Endothelial cell of umbilical vein (primary cell): ENCODE results near the gene SPSB1. TPM values are rescaled to one million over a fixed set of nuclear protein-coding genes. Genes with fewer than 3 reads are reported as not detected.

Experiments
- BruUV-seq: library from RNA; stranded (reverse); fragments of 400-500 nt; replicated peaks from 2 replicates; lab custom pipeline; 2021; lab: Mats Ljungman, UMichigan
- CTCF ChIA-PET: fragments of 300-600, 350-600 bp; sonication (Branson Sonifier 250); formaldehyde crosslinking; loops from one replicate; lab custom pipeline; 2021; ENCODE audit warnings: antibody characterized with exemption, inconsistent platforms; lab: Charles Lee
- POLR2A ChIA-PET: fragments of 300-600, 350-600 bp; sonication (Branson Sonifier 250); formaldehyde crosslinking; loops from one replicate; lab custom pipeline; 2021; ENCODE audit warnings: antibody characterized with exemption, inconsistent platforms; lab: Charles Lee
- DNase-seq: peaks from one replicate; pipeline ENCODE4 v3.0.0-alpha.2; 2011; ENCODE audit warnings: low read depth, low spot score
- FAIRE-seq: peaks from 2 replicates; lab custom pipeline; 2011; peaks lifted over from hg19 to GRCh38; lab: Jason Lieb, UNC
- H2AFZ ChIP-seq: 2 replicates; pipeline ENCODE4 v1.6.0; 2012; ENCODE audit warnings: low read depth, low read length, control low read depth, inconsistent platforms
- H3K27ac ChIP-seq: 2 replicates; pipeline ENCODE4 v1.5.1; 2011; ENCODE audit warnings: low read depth, mild to moderate bottlenecking, control low read depth, low read length, moderate library complexity; ENCODE audit not compliant: insufficient read depth
- H3K27me3 ChIP-seq, 2 experiments: 2 replicates each; pipeline versions ENCODE4 v1.6.0 to v1.6.1; 2011; ENCODE audit warnings: low read length in 2 of 2, mixed read lengths in 1 of 2; ENCODE audit not compliant: control insufficient read depth in 2 of 2, insufficient read depth in 2 of 2
- H3K36me3 ChIP-seq, 2 experiments: 2 replicates in 1 of 2; 3 replicates in 1 of 2; pipeline ENCODE4 v1.5.1; 2011; ENCODE audit warnings: low read length in 2 of 2, mild to moderate bottlenecking in 1 of 2, moderate library complexity in 1 of 2; ENCODE audit not compliant: control insufficient read depth in 2 of 2, insufficient read depth in 2 of 2; ENCODE audit errors: extremely low read depth in 1 of 2
- H3K4me1 ChIP-seq: 3 replicates; pipeline ENCODE4 v1.5.1; 2011; ENCODE audit warnings: mild to moderate bottlenecking, low read length; ENCODE audit not compliant: control insufficient read depth, insufficient read depth; ENCODE audit errors: extremely low read depth
- H3K4me2 ChIP-seq: 2 replicates; pipeline ENCODE4 v1.6.1; 2011; ENCODE audit warnings: low read length, control low read depth, mixed read lengths; ENCODE audit not compliant: insufficient read depth
- H3K4me3 ChIP-seq, 3 experiments: fragments of 200-600 bp in 1 of 3; sonication (generic), shearing (Covaris generic) in 1 of 3; replicated peaks in 1 of 3; 2 replicates each; pipeline ENCODE4 v1.5.1; 2011 to 2016; ENCODE audit warnings: control low read depth in 3 of 3, low read length in 3 of 3, mild to moderate bottlenecking in 2 of 3, inconsistent platforms in 1 of 3, low read depth in 1 of 3, moderate library complexity in 1 of 3; ENCODE audit not compliant: insufficient read depth in 1 of 3
- H3K79me2 ChIP-seq: 2 replicates; pipeline ENCODE4 v1.6.0; 2012; ENCODE audit warnings: low read length, inconsistent platforms; ENCODE audit not compliant: control insufficient read depth, insufficient read depth
- H3K9ac ChIP-seq: replicated peaks from 2 replicates; pipeline ENCODE3; 2011; ENCODE audit warnings: low read length, control low read depth; ENCODE audit not compliant: insufficient read depth; ENCODE audit errors: extremely low read depth
- H3K9me1 ChIP-seq: replicated peaks from 3 replicates; pipeline ENCODE4 v1.6.0; 2011; ENCODE audit warnings: mild to moderate bottlenecking, low read length; ENCODE audit not compliant: control insufficient read depth, insufficient read depth; ENCODE audit errors: extremely low read depth
- H3K9me3 ChIP-seq: replicated peaks from 2 replicates; pipeline ENCODE4 v1.5.1; 2012; ENCODE audit warnings: low read length, inconsistent platforms; ENCODE audit not compliant: control insufficient read depth, insufficient read depth
- H4K20me1 ChIP-seq: replicated peaks from 2 replicates; pipeline ENCODE3; 2011; ENCODE audit warnings: mild to moderate bottlenecking, low read length; ENCODE audit not compliant: control insufficient read depth, insufficient read depth; ENCODE audit errors: extremely low read depth
- CTCF ChIP-seq, 2 donors: IDR thresholded peaks; 1 replicate in 1 of 2; 2 replicates in 1 of 2; pipeline ENCODE4 v1.5.1; 2011; ENCODE audit warnings: low read length in 2 of 2, mild to moderate bottlenecking in 2 of 2, moderate library complexity in 2 of 2, control low read depth in 1 of 2, inconsistent platforms in 1 of 2, low read depth in 1 of 2; ENCODE audit not compliant: insufficient read depth in 1 of 2; ENCODE audit errors: extremely low read depth in 1 of 2
- EZH2 ChIP-seq: IDR thresholded peaks from 2 replicates; pipeline ENCODE4 v1.6.1; 2012; ENCODE audit warnings: borderline replicate concordance, low read depth, mild to moderate bottlenecking, moderate library complexity, low read length, inconsistent platforms; ENCODE audit not compliant: severe bottlenecking
- FOS ChIP-seq: IDR thresholded peaks from 2 replicates; pipeline ENCODE4 v1.6.1; 2011; ENCODE audit warnings: mild to moderate bottlenecking, low read length, moderate library complexity, borderline replicate concordance; ENCODE audit not compliant: insufficient read depth
- GATA2 ChIP-seq: IDR thresholded peaks from 2 replicates; pipeline ENCODE4 v1.7.0; 2011; ENCODE audit warnings: low read depth, mild to moderate bottlenecking, moderate library complexity, mixed read lengths, low read length; ENCODE audit not compliant: insufficient read length, insufficient read depth
- JUN ChIP-seq: IDR thresholded peaks from 2 replicates; pipeline ENCODE4 v1.6.1; 2011; ENCODE audit warnings: borderline replicate concordance, low read depth; ENCODE audit not compliant: insufficient read length, insufficient read depth
- MAX ChIP-seq: IDR thresholded peaks from 2 replicates; pipeline ENCODE4 v1.6.1; 2011; ENCODE audit not compliant: insufficient read depth, insufficient read length
- MYC ChIP-seq: IDR thresholded peaks from one replicate; pipeline ENCODE4 v1.6.1; 2011; ENCODE audit warnings: mild to moderate bottlenecking, low read depth, low read length
- POLR2A ChIP-seq: IDR thresholded peaks from 2 replicates; pipeline ENCODE4 v1.6.1; 2012; ENCODE audit warnings: low read depth, mild to moderate bottlenecking, control low read depth, low read length
- POLR2AphosphoS5 ChIP-seq: IDR thresholded peaks from 2 replicates; pipeline ENCODE4 v1.6.1; 2012; ENCODE audit warnings: low read depth, mild to moderate bottlenecking, control low read depth, low read length, moderate library complexity; ENCODE audit not compliant: insufficient read depth
- dilution Hi-C: fragments of 300-500 bp; cut with MboI; formaldehyde crosslinking; loops from one replicate; pipeline ENCODE4 v1.15.0; 2019; ENCODE audit warnings: low sequenced_read_pairs; ENCODE audit not compliant: extremely low pct_ligation_motif_present
- intact Hi-C: fragments of 100-400 bp; cut with micrococcal nuclease; formaldehyde crosslinking; loops from one replicate; pipeline ENCODE4 v1.10.0; 2022
- polyA plus RNA-seq, 4 experiments: library from polyadenylated mRNA; depleted of rRNA in 3 of 4; stranded (reverse) in 3 of 4; unstranded in 1 of 4; fragments of >200 nt; gene quantifications; 2 replicates each; pipeline versions ENCODE4 v1.2.1 to v1.2.3, GENCODE V29; 2011 to 2012; ENCODE audit warnings: missing spikeins in 1 of 4
- total RNA-seq: library from RNA; stranded (reverse); gene quantifications from 2 replicates; pipeline ENCODE4 v1.2.3, GENCODE V29; 2021

SPSB1 gene
- total and polyA plus RNA-seq, 2 donors (not counting 3 experiments of a cell fraction or from before 2014, with no cell fraction given): 41.9 to 61.2 TPM

DNA sequence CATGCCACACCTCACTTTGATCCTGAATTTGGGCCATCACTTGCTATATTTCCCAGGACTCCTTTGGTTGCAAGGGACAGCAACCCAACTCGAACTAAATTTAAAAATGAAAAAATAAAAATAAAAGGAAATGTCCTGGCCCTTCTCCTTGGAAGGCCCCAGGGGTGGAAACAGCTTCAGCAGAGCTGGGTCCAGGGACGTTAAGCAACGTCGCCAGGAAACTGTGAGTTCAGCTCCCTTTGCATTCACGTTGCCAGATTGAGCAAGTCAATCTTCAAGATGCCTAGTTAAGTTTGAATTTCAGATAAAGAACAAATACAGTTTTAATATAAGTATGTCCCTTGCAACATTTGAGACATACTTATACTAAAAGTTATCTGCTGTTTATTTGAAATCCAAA lies 14.6 kb upstream of the SPSB1 start:
- BruUV-seq: no TSS peak
- no peaks in the 10 kb centered on the region for H3K79me2 ChIP-seq
- no peak overlapping the region for H3K27ac ChIP-seq
- FAIRE-seq (no peak), DNase-seq (no peak)
- H4K20me1 ChIP-seq: no peaks in the 10 kb centered on the region
- H2AFZ ChIP-seq: no peak overlapping the region
- H3K36me3 ChIP-seq: no peaks in the 10 kb centered on the region
- H3K4me2 ChIP-seq: no peak overlapping the region
- H3K4me1 ChIP-seq: peaks cover 17% of the 10 kb centered on the region
- dilution Hi-C loops (no loop called here), intact Hi-C loops (no loop called here)
- no peak overlapping the region for H3K9ac ChIP-seq
- H3K9me3 ChIP-seq: no peaks in the 10 kb centered on the region
- POLR2A ChIA-PET: no interaction called here
- TF ChIP-seq POLR2AphosphoS5 (no peak), POLR2A (no peak), FOS (no peak), MYC (no peak), CTCF (IDR thresholded peaks at IDR 0.05; ENCODE audit: extremely low read depth in 1 of 2, insufficient read depth in 1 of 2, low read depth in 1 of 2, low read length in 2 of 2) (no peak), MAX (no peak), EZH2 (no peak), JUN (no peak), GATA2 (no peak)
- H3K4me3 ChIP-seq: no peak overlapping the region
- CTCF ChIA-PET: interaction anchor here (0.8 kb wide), 1 partner anchor 11 kb away, joined by 3 read pairs; no protein-coding TSS in a partner anchor
- H3K9me1 ChIP-seq: no peaks in the 10 kb centered on the region
- H3K27me3 ChIP-seq: no peaks in the 10 kb centered on the region
